ENCODE measurements around the gene CTBP2. TPM values are rescaled to one million over a fixed set of nuclear protein-coding genes. Genes with fewer than 3 reads are reported as not detected.

Gene CTBP2
- total and polyA plus RNA-seq, 2 of the 13 experiments (the other 11 are each of a cell fraction or from before 2014, with no cell fraction given), result 0.08 TPM; not detected in 1

- in situ Hi-C loops (cut with HindIII; ENCODE audit: extremely low pct_ligation_motif_present, low pct_unique_long_range_greater_than_20kb), result no loop called here
- DNase-seq (ENCODE audit: low spot score) (peak; percentile 35), FAIRE-seq (peak; percentile 70), ATAC-seq (peak; percentile 92)
- peak overlapping the region; percentile 70 for H2AFZ ChIP-seq (ENCODE audit: low read length)
- H3K36me3 ChIP-seq (replicated peaks in 1 of 2; ENCODE audit: control insufficient read depth in 1 of 2, insufficient read depth in 2 of 2, low read length in 2 of 2), result no peaks in the 10 kb centered on the region
- H3K27ac ChIP-seq (ENCODE audit: extremely low read length, insufficient read depth, low read length), result no peak overlapping the region
- H3K4me1 ChIP-seq (ENCODE audit: insufficient read depth, low read length), result peaks cover 7% of the 10 kb centered on the region; the same call in 1 of the 2 replicates
- CTCF ChIA-PET (ENCODE audit: low intra/inter-chr PET ratio, low total read pairs), result interaction anchor here (0.7 to 1.4 kb wide), 3 partner anchors 13 to 531 kb away, joined by 3 to 7 read pairs (median 3); no protein-coding TSS in a partner anchor
- no peaks in the 10 kb centered on the region for H3K9me3 ChIP-seq (ENCODE audit: low read length)
- intact Hi-C loops (cut with micrococcal nuclease; ENCODE audit: unreplicated experiment), result loop anchor here (5.0 kb wide), 1 partner anchor 59 kb away; no protein-coding TSS in a partner anchor
- 18% methylated on average over 10 of the region's 21 CpGs for WGBS (ENCODE audit: low lambda C conversion rate)
- POLR2A ChIA-PET, result no interaction called here
- H3K9ac ChIP-seq (ENCODE audit: insufficient read depth, low read depth, low read length), result no peak overlapping the region
- H4K20me1 ChIP-seq (ENCODE audit: insufficient read depth, low read length), result no peaks in the 10 kb centered on the region
- no TSS peak for BruUV-seq (replicated peaks)
- H3K79me2 ChIP-seq (ENCODE audit: insufficient read depth, low read length), result no peaks in the 10 kb centered on the region
- H3K27me3 ChIP-seq (ENCODE audit: control insufficient read depth in 1 of 2, insufficient read depth in 2 of 2, low read length in 2 of 2), result peaks cover 6 to 46% of the 10 kb centered on the region in 2 experiments; a peak in 3 of 5 replicates
- H3K4me2 ChIP-seq (ENCODE audit: low read depth, low read length), result peak overlapping the region; percentile 76
- peak overlapping the region in 2 of 3 experiments; percentile 18 to 33; a peak in 2 of 6 replicates for H3K4me3 ChIP-seq (replicated peaks in 1 of 3; ENCODE audit: insufficient read depth in 1 of 3, low read depth in 2 of 3, low read length in 3 of 3)
- TF ChIP-seq ZNF792 (CRISPR knock-in tag; IDR thresholded peaks at IDR 0.05), result no peak
- TF ChIP-seq, protein P1, sequence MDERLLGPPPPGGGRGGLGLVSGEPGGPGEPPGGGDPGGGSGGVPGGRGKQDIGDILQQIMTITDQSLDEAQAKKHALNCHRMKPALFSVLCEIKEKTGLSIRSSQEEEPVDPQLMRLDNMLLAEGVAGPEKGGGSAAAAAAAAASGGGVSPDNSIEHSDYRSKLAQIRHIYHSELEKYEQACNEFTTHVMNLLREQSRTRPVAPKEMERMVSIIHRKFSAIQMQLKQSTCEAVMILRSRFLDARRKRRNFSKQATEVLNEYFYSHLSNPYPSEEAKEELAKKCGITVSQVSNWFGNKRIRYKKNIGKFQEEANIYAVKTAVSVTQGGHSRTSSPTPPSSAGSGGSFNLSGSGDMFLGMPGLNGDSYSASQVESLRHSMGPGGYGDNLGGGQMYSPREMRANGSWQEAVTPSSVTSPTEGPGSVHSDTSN (CRISPR knock-in tag; IDR thresholded peaks at IDR 0.05), result no peak
- 0 out of 2 replicates have a peak, but pooled peaks have one; percentile 22 for TF ChIP-seq ELF3 (CRISPR knock-in tag; IDR thresholded peaks at IDR 0.05)
- 0 out of 2 replicates have a peak, but pooled peaks have one; percentile 24 for TF ChIP-seq ERF (CRISPR knock-in tag; IDR thresholded peaks at IDR 0.05)
- peak; percentile 35; the same call in 1 of the 2 replicates for TF ChIP-seq KDM2A (CRISPR knock-in tag; IDR thresholded peaks at IDR 0.05; ENCODE audit: borderline replicate concordance, low read depth)
- peak; percentile 57 for TF ChIP-seq SMC3 (IDR thresholded peaks at IDR 0.05; ENCODE audit: low read length)
- no peak for TF ChIP-seq HOXA7 (CRISPR knock-in tag; IDR thresholded peaks at IDR 0.05)
- TF ChIP-seq ZNF766 (CRISPR knock-in tag; IDR thresholded peaks at IDR 0.05; ENCODE audit: borderline replicate concordance), result no peak
- TF ChIP-seq ZNF879 (CRISPR knock-in tag; IDR thresholded peaks at IDR 0.05), result no peak
- TF ChIP-seq ARID5B (CRISPR knock-in tag; IDR thresholded peaks at IDR 0.05), result 0 out of 2 replicates have a peak, but pooled peaks have one; percentile 20
- TF ChIP-seq ZNF337 (CRISPR knock-in tag; IDR thresholded peaks at IDR 0.05; ENCODE audit: borderline replicate concordance, low read depth), result no peak
- 0 out of 2 replicates have a peak, but pooled peaks have one; percentile 14 for TF ChIP-seq ZNF263 (CRISPR knock-in tag; IDR thresholded peaks at IDR 0.05)
- TF ChIP-seq TCF7 (IDR thresholded peaks at IDR 0.05; ENCODE audit: low read depth), result no peak
- 0 out of 2 replicates have a peak, but pooled peaks have one; percentile 36 for TF ChIP-seq GABPB1 (CRISPR knock-in tag; IDR thresholded peaks at IDR 0.05)
- TF ChIP-seq, protein P2, sequence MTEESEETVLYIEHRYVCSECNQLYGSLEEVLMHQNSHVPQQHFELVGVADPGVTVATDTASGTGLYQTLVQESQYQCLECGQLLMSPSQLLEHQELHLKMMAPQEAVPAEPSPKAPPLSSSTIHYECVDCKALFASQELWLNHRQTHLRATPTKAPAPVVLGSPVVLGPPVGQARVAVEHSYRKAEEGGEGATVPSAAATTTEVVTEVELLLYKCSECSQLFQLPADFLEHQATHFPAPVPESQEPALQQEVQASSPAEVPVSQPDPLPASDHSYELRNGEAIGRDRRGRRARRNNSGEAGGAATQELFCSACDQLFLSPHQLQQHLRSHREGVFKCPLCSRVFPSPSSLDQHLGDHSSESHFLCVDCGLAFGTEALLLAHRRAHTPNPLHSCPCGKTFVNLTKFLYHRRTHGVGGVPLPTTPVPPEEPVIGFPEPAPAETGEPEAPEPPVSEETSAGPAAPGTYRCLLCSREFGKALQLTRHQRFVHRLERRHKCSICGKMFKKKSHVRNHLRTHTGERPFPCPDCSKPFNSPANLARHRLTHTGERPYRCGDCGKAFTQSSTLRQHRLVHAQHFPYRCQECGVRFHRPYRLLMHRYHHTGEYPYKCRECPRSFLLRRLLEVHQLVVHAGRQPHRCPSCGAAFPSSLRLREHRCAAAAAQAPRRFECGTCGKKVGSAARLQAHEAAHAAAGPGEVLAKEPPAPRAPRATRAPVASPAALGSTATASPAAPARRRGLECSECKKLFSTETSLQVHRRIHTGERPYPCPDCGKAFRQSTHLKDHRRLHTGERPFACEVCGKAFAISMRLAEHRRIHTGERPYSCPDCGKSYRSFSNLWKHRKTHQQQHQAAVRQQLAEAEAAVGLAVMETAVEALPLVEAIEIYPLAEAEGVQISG (CRISPR knock-in tag; IDR thresholded peaks at IDR 0.05), result peak; percentile 49; the same call in 1 of the 2 replicates
- no peak for TF ChIP-seq ZBTB20 (CRISPR knock-in tag; IDR thresholded peaks at IDR 0.05; ENCODE audit: borderline replicate concordance, low read depth)
- TF ChIP-seq U2AF2 (IDR thresholded peaks at IDR 0.05; ENCODE audit: low read depth, low read length), result no peak
Measured at GRCh38 chr10:125060826-125061556, 99.4 kb downstream of the CTBP2 start.

All from HepG2 (cell line).